Esophagus muscularis mucosa (tissue), 4 donors: ENCODE measurements around the gene CFAP99. TPM values are rescaled to one million over a fixed set of nuclear protein-coding genes. Genes with fewer than 3 reads are reported as not detected.

ENCODE experiments used
- DNase-seq: peaks from one replicate; pipeline ENCODE4 v3.0.0-alpha.2; 2017; ENCODE audit errors: extremely low spot score
- H3K27ac ChIP-seq, 4 donors: fragments of 200-600 bp; sonication (generic); replicated peaks in 1 of 4; 1 replicate in 3 of 4; 2 replicates in 1 of 4; pipeline ENCODE4 v1.5.1; 2016 to 2019; ENCODE audit warnings: mild to moderate bottlenecking in 1 of 4
- H3K27me3 ChIP-seq, 4 donors: fragments of 200-600 bp; sonication (generic); one replicate each; pipeline versions ENCODE4 v1.5.1 to v1.6.0; 2016 to 2019
- H3K36me3 ChIP-seq, 4 donors: fragments of 200-600 bp; sonication (generic); one replicate each; pipeline ENCODE4 v1.5.1; 2016 to 2019
- H3K4me1 ChIP-seq, 4 donors: fragments of 200-600 bp; sonication (generic); one replicate each; pipeline ENCODE4 v1.5.1; 2016 to 2019
- H3K4me3 ChIP-seq, 4 donors: fragments of 200-600 bp; sonication (generic); 1 replicate in 2 of 4; 2 replicates in 2 of 4; pipeline ENCODE4 v1.5.1; 2016 to 2019; ENCODE audit warnings: mild to moderate bottlenecking in 4 of 4, moderate library complexity in 1 of 4
- H3K9me3 ChIP-seq, 4 donors: fragments of 200-600 bp; sonication (generic); 1 replicate in 3 of 4; 2 replicates in 1 of 4; pipeline ENCODE4 v1.5.1; 2016 to 2019
- EP300 ChIP-seq: sonication (generic); formaldehyde crosslinking; IDR thresholded peaks from one replicate; pipeline ENCODE4 v1.6.1; 2017; ENCODE audit warnings: antibody characterized with exemption
- POLR2A ChIP-seq: fragments of 450-650 bp; IDR thresholded peaks from one replicate; pipeline ENCODE4 v1.6.1; 2017; ENCODE audit warnings: antibody characterized with exemption, moderate library complexity, mild to moderate bottlenecking, low read depth
- POLR2AphosphoS5 ChIP-seq, 2 donors: sonication (generic); formaldehyde crosslinking; IDR thresholded peaks; one replicate each; pipeline ENCODE4 v1.6.1; 2017; ENCODE audit warnings: antibody characterized with exemption in 2 of 2
- WGBS: methylation state at CpG from one replicate; pipeline ENCODE4 v1.1.5; 2018; 5-methylcytosine and 5-hydroxymethylcytosine counted together
- intact Hi-C: fragments of 100-400 bp; cut with DNase I; formaldehyde crosslinking; loops from one replicate; pipeline ENCODE4 v1.15.1; 2023
- total RNA-seq, 4 donors: library from RNA; depleted of rRNA; stranded (reverse); fragments of >200 nt; gene quantifications; one replicate each; pipeline versions ENCODE4 v1.1.0 to v1.2.1, GENCODE V29; 2016
- TF ChIP-seq, protein P1 (sequence below), 3 experiments: fragments of 200-600 bp in 2 of 3; fragments of 450-650 bp in 1 of 3; sonication (generic) in 2 of 3; IDR thresholded peaks; one replicate each; pipeline ENCODE4 v1.5.1; 2017 to 2019; ENCODE audit warnings: antibody characterized with exemption in 3 of 3, mild to moderate bottlenecking in 2 of 3, moderate library complexity in 1 of 3

Gene CFAP99
- total RNA-seq, 4 donors from 2014 or later, result 1.5 TPM; not detected in 3

DNA sequence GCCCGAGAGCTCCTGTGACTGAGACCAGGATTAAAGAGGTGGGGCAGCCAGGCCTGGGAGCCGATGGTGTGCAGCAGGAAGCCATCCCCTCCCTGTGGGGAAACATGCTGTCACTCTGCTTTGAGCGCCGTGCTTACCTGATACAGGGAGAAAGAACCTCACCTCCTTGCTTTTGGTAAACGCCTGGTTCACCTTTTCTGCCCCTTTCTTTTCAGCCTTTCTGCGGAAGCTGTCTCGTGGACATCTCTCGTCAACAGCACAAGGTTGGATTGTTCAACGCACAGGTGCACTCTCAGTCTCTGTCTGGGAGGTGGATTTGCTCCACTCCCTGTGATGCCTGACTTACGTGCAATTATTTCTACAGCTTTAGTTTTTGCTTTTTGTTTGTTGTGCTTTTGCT is 12.3 kb upstream of the CFAP99 start:
- Histone ChIP-seq H3K27me3 (peaks cover 0 to 9% (median 0%) of the 10 kb centered on the region in 4 donors), H3K27ac (no peak overlapping the region), H3K9me3 (no peaks in the 10 kb centered on the region), H3K36me3 (no peaks in the 10 kb centered on the region), H3K4me3 (no peak overlapping the region), H3K4me1 (peaks cover 16 to 20% (median 18%) of the 10 kb centered on the region in 4 donors)
- WGBS, result 83% methylated on average over 10 of the region's 10 CpGs
- TF ChIP-seq, protein P1, sequence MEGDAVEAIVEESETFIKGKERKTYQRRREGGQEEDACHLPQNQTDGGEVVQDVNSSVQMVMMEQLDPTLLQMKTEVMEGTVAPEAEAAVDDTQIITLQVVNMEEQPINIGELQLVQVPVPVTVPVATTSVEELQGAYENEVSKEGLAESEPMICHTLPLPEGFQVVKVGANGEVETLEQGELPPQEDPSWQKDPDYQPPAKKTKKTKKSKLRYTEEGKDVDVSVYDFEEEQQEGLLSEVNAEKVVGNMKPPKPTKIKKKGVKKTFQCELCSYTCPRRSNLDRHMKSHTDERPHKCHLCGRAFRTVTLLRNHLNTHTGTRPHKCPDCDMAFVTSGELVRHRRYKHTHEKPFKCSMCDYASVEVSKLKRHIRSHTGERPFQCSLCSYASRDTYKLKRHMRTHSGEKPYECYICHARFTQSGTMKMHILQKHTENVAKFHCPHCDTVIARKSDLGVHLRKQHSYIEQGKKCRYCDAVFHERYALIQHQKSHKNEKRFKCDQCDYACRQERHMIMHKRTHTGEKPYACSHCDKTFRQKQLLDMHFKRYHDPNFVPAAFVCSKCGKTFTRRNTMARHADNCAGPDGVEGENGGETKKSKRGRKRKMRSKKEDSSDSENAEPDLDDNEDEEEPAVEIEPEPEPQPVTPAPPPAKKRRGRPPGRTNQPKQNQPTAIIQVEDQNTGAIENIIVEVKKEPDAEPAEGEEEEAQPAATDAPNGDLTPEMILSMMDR (IDR thresholded peaks at IDR 0.05), result no peak
- TF ChIP-seq POLR2A (no peak), EP300 (no peak)
- DNase-seq, result no peak
- intact Hi-C loops, result no loop called here

DNA sequence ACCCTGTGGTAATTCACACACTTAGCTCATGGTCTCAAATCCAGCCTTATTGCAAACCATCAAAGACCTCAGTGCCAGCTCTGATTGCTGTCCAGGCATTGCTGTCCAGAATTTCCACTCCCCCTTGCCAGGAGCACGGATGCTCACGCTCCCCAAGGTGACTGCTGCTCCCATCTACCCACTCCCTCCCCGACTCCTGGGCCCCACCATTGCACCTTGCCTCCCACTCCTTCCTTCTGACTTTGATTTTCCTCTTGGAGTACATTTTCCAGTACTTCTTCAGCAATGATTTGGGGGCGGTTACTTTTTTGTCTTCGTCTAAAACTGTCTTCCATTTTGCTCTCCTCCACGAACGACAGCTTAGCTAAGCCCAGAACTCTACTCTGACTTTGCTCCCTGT is 11.8 kb upstream of the CFAP99 start:
- H3K4me3 ChIP-seq, result no peak overlapping the region
- peaks cover 12 to 17% (median 14%) of the 10 kb centered on the region in 4 donors for H3K4me1 ChIP-seq
- no peaks in the 10 kb centered on the region for H3K36me3 ChIP-seq
- H3K27me3 ChIP-seq, result peaks cover 0 to 9% (median 0%) of the 10 kb centered on the region in 4 donors
- TF ChIP-seq POLR2A, result no peak
- TF ChIP-seq, protein P1 (IDR thresholded peaks at IDR 0.05), result no peak
- TF ChIP-seq EP300, result no peak
- TF ChIP-seq POLR2AphosphoS5 (IDR thresholded peaks at IDR 0.05), result no peak
- H3K9me3 ChIP-seq, result no peaks in the 10 kb centered on the region
- intact Hi-C loops, result no loop called here
- H3K27ac ChIP-seq, result no peak overlapping the region
- 73% methylated on average over 7 of the region's 7 CpGs for WGBS
- DNase-seq, result no peak

DNA sequence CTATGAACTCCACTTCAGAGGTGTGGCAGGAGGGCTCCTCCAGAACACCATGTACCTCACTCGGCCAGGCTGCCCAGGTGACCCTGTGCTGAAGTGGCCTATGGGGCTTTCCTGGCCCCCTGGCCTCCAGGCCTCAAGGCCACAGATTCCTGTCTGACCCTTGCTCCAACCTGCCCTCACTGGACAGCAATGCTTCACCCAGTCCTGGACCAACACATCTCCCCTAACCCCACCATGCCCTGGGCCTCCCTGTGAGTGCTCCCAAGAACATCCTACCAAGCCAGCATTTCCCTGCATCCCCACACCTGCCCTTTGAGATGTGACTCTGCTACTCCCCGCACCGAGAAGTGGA is 10.8 kb upstream of the CFAP99 start:
- no peak for TF ChIP-seq POLR2AphosphoS5 (IDR thresholded peaks at IDR 0.05)
- TF ChIP-seq, protein P1 (IDR thresholded peaks at IDR 0.05), result no peak
- H3K4me3 ChIP-seq, result no peak overlapping the region
- H3K4me1 ChIP-seq, result peaks cover 11 to 17% (median 14%) of the 10 kb centered on the region in 4 donors
- H3K9me3 ChIP-seq, result no peaks in the 10 kb centered on the region
- intact Hi-C loops, result no loop called here
- H3K27ac ChIP-seq, result no peak overlapping the region
- H3K36me3 ChIP-seq, result no peaks in the 10 kb centered on the region
- peaks cover 0 to 9% (median 0%) of the 10 kb centered on the region in 4 donors for H3K27me3 ChIP-seq
- 83% methylated on average over 1 of the region's 3 CpGs for WGBS
- no peak for DNase-seq

DNA sequence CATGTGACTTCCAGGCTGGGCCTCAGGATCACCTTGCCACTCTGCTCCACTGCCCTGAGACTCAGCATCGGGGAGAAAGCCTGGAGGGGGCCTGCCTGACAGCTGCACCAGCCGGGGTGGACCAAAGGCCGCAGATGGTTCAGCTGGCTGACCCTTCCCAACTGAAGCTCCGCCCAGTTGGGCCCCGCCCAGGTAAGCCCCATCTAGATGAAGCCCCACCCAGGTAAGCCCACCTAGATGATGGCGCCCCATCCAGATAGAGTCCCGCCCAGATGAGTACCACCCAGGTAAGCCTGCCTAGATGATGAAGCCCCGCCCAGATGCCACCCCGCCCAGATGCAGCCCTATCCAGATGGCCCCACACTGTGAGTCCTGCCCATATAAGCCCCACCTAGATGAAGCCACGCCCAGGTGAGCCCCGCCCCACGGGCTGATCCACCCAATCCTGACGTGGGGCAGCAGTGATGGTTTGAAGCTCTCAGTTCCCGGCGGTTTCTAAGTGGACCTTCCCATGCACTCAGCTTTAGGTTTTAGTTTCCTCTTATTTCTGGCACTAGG is 10.3 kb upstream of the CFAP99 start:
- 90% methylated on average over 7 of the region's 15 CpGs for WGBS
- intact Hi-C loops, result no loop called here

More for the DNA sequence above, 10.3 kb upstream of the CFAP99 start:
- no peak for TF ChIP-seq POLR2A
- TF ChIP-seq, protein P1 (IDR thresholded peaks at IDR 0.05), result no peak
- no peak for TF ChIP-seq EP300
- no peak for TF ChIP-seq POLR2AphosphoS5 (IDR thresholded peaks at IDR 0.05)
- Histone ChIP-seq H3K27me3 (peaks cover 0 to 9% (median 0%) of the 10 kb centered on the region in 4 donors), H3K9me3 (no peaks in the 10 kb centered on the region), H3K4me3 (no peak overlapping the region), H3K36me3 (no peaks in the 10 kb centered on the region), H3K4me1 (peaks cover 14 to 18% (median 17%) of the 10 kb centered on the region in 4 donors), H3K27ac (no peak overlapping the region)
- no peak for DNase-seq
